Embryonic facial prominence (tissue), 1 donor: Measurements from ENCODE around the gene MCF2L.

Experiments used
- DNase-seq: peaks from one replicate; pipeline ENCODE4 v3.0.0-alpha.2; 2016; ENCODE audit errors: extremely low spot score

MCF2L gene

GRCh38 chr13:113031465-113031864 is 62.5 kb downstream of the MCF2L start:
- DNase-seq = no peak

GRCh38 chr13:113032291-113032690 is 63.3 kb downstream of the MCF2L start:
- no peak for DNase-seq

GRCh38 chr13:113033054-113033850 is 64.2 kb downstream of the MCF2L start:
- no peak for DNase-seq

- no peak for DNase-seq
Measured at GRCh38 chr13:113034451-113035212, 65.6 kb downstream of the MCF2L start.

GRCh38 chr13:113035213-113035800 is 66.3 kb downstream of the MCF2L start:
- DNase-seq = no peak

GRCh38 chr13:113036401-113036800 is 67.4 kb downstream of the MCF2L start:
- DNase-seq = no peak

GRCh38 chr13:113040031-113040430 is 71.0 kb downstream of the MCF2L start:
- no peak for DNase-seq

- no peak for DNase-seq
Measured at GRCh38 chr13:113040597-113041292, 71.7 kb downstream of the MCF2L start.

- no peak for DNase-seq
Measured at GRCh38 chr13:113041293-113041690, 72.3 kb downstream of the MCF2L start.

- DNase-seq = no peak
Measured at GRCh38 chr13:113041896-113042295, 72.9 kb downstream of the MCF2L start.

- no peak for DNase-seq
Measured at GRCh38 chr13:113042456-113042855, 73.4 kb downstream of the MCF2L start.

GRCh38 chr13:113043001-113043630 is 74.1 kb downstream of the MCF2L start:
- no peak for DNase-seq

- DNase-seq = no peak
Measured at GRCh38 chr13:113043931-113044330, 74.9 kb downstream of the MCF2L start.

- DNase-seq = no peak
Measured at GRCh38 chr13:113044391-113045114, 75.5 kb downstream of the MCF2L start.

- no peak for DNase-seq
Measured at GRCh38 chr13:113045251-113046127, 76.5 kb downstream of the MCF2L start.

GRCh38 chr13:113046128-113046882 is 77.3 kb downstream of the MCF2L start:
- DNase-seq = no peak

GRCh38 chr13:113046883-113047244 is 77.8 kb downstream of the MCF2L start:
- no peak for DNase-seq

- no peak for DNase-seq
Measured at GRCh38 chr13:113047587-113047986, 78.6 kb downstream of the MCF2L start.

- DNase-seq = no peak
Measured at GRCh38 chr13:113048766-113049165, 79.8 kb downstream of the MCF2L start.
